Natural killer cell (primary cell): Measurements from ENCODE around the gene DDB1. TPM values are rescaled to one million over a fixed set of nuclear protein-coding genes. Genes with fewer than 3 reads are reported as not detected.

Experiments used
- ATAC-seq, 3 donors: fragments of 150-1000 bp in 2 of 3; fragments of 200-7000 bp in 1 of 3; cut with Tn5 transposase; 1 replicate in 1 of 3; 2 replicates in 2 of 3; pipeline ENCODE4 v1.10.0; 2021; ENCODE audit warnings: mild to moderate bottlenecking in 2 of 3, moderate library complexity in 2 of 3
- DNase-seq, 2 donors: peaks; one replicate each; pipeline versions ENCODE4 v3.0.0 to v3.0.0-alpha.2; 2013 to 2021; ENCODE audit warnings: mixed read lengths in 1 of 2
- H3K27ac ChIP-seq: one replicate; pipeline ENCODE4 v1.5.1; 2013; ENCODE audit warnings: mild to moderate bottlenecking, low read length
- H3K27me3 ChIP-seq: one replicate; pipeline ENCODE4 v1.6.1; 2013; ENCODE audit warnings: low read length; ENCODE audit not compliant: control insufficient read depth, insufficient read depth
- H3K36me3 ChIP-seq: one replicate; pipeline ENCODE4 v1.6.1; 2013; ENCODE audit warnings: low read length; ENCODE audit not compliant: control insufficient read depth, insufficient read depth
- H3K4me1 ChIP-seq: one replicate; pipeline ENCODE4 v1.6.1; 2013; ENCODE audit warnings: low read length; ENCODE audit not compliant: control insufficient read depth, insufficient read depth
- H3K4me3 ChIP-seq: one replicate; pipeline ENCODE4 v1.5.1; 2013; ENCODE audit warnings: low read length
- H3K9me3 ChIP-seq: one replicate; pipeline ENCODE4 v1.6.1; 2013; ENCODE audit warnings: low read length; ENCODE audit not compliant: control insufficient read depth, insufficient read depth
- H3K27ac Mint-ChIP-seq, 2 donors: one replicate each; pipeline ENCODE4 v1.8.0; 2022; ENCODE audit warnings: mild to moderate bottlenecking in 2 of 2, mixed read lengths in 2 of 2, moderate library complexity in 1 of 2
- H3K27me3 Mint-ChIP-seq, 2 donors: one replicate each; pipeline ENCODE4 v1.8.0; 2022; ENCODE audit warnings: low read depth in 2 of 2, mixed read lengths in 2 of 2
- H3K36me3 Mint-ChIP-seq: one replicate; pipeline ENCODE4 v1.8.0; 2022; ENCODE audit warnings: mixed read lengths
- H3K4me1 Mint-ChIP-seq, 2 donors: one replicate each; pipeline ENCODE4 v1.8.0; 2022; ENCODE audit warnings: mixed read lengths in 2 of 2
- H3K4me3 Mint-ChIP-seq: one replicate; pipeline ENCODE4 v1.8.0; 2022; ENCODE audit warnings: mild to moderate bottlenecking, moderate library complexity, mixed read lengths
- H3K9me3 Mint-ChIP-seq, 2 donors: one replicate each; pipeline ENCODE4 v1.8.0; 2022; ENCODE audit warnings: mixed read lengths in 2 of 2
- WGBS: methylation state at CpG from one replicate; pipeline ENCODE4 v1.1.7; 2013; ENCODE audit warnings: missing lambda C conversion rate; ENCODE audit not compliant: insufficient coverage; 5-methylcytosine and 5-hydroxymethylcytosine counted together
- intact Hi-C: fragments of 100-400 bp; cut with micrococcal nuclease; formaldehyde crosslinking; loops from one replicate; pipeline ENCODE4 v1.14.2; 2022
- total RNA-seq, 4 donors: library from RNA; stranded (reverse); fragments of 120-200 nt in 1 of 4; gene quantifications; one replicate each; pipeline versions ENCODE4 v1.2.3 to v1.2.4, GENCODE V29; 2013 to 2022
- TF ChIP-seq, protein P1 (sequence below): fragments of 200-600 bp; IDR thresholded peaks from one replicate; pipeline ENCODE4 v1.8.0; 2022; ENCODE audit warnings: antibody characterized with exemption

Gene DDB1
- total RNA-seq, 3 donors from 2014 or later (not counting 1 experiment from before 2014, with no cell fraction given), result 170 to 233 (median 229) TPM

DNA sequence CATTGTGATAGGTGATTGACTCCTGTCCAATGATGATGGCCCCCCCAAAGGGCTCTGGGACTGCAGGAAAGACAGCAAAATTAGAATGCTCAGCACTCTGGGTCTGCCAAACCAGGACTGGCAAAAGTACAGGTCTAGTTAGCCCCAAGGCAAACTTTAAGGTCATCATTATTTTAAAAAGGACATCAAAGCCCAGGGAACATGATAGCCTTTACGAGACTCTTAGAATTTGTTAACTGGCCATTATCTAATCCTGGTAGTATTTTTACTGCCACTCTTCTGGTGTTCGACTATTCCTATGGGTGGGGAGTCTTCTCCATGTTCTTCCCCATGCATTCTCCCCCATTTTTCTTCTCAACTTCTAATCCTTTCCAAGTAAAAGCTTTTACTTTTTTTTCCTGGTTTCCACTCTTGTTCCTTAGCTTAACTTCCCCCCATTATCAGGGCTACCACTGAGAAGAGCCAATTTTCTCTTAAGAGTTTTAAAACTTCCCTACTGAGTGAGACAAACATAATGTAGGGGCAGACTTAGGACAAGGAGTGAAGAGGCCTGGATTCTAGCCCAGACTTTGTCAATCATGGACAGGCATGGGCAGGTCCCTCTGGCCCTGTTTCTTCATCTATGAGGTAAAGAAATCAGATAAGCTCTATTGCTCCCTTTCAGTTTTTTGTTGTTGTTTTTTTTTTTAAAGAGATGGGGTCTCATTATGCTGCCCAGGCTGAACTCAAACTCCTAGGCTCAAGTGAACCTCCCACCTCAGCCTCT, 7.1 kb downstream of the DDB1 start:
- H3K27me3 Mint-ChIP-seq, result no peaks in the 10 kb centered on the region
- no peak overlapping the region for H3K27ac ChIP-seq
- H3K9me3 ChIP-seq, result no peaks in the 10 kb centered on the region
- no peaks in the 10 kb centered on the region for H3K9me3 Mint-ChIP-seq
- H3K4me1 ChIP-seq, result no peaks in the 10 kb centered on the region
- intact Hi-C loops, result no loop called here
- no peaks in the 10 kb centered on the region for H3K27me3 ChIP-seq
- H3K36me3 Mint-ChIP-seq, result peaks cover 45% of the 10 kb centered on the region
- no peak overlapping the region for H3K4me3 Mint-ChIP-seq
- H3K36me3 ChIP-seq, result peaks cover 84% of the 10 kb centered on the region
- peak overlapping the region in 1 of 2 donors; percentile 32 for H3K27ac Mint-ChIP-seq
- WGBS, result 100% methylated on average over 1 of the region's 2 CpGs
- DNase-seq, result no peak
- ATAC-seq, result no peak
- TF ChIP-seq, protein P1, sequence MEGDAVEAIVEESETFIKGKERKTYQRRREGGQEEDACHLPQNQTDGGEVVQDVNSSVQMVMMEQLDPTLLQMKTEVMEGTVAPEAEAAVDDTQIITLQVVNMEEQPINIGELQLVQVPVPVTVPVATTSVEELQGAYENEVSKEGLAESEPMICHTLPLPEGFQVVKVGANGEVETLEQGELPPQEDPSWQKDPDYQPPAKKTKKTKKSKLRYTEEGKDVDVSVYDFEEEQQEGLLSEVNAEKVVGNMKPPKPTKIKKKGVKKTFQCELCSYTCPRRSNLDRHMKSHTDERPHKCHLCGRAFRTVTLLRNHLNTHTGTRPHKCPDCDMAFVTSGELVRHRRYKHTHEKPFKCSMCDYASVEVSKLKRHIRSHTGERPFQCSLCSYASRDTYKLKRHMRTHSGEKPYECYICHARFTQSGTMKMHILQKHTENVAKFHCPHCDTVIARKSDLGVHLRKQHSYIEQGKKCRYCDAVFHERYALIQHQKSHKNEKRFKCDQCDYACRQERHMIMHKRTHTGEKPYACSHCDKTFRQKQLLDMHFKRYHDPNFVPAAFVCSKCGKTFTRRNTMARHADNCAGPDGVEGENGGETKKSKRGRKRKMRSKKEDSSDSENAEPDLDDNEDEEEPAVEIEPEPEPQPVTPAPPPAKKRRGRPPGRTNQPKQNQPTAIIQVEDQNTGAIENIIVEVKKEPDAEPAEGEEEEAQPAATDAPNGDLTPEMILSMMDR, result no peak
- H3K4me1 Mint-ChIP-seq, result peaks cover 15 to 16% of the 10 kb centered on the region in 2 donors
- H3K4me3 ChIP-seq, result no peak overlapping the region

DNA sequence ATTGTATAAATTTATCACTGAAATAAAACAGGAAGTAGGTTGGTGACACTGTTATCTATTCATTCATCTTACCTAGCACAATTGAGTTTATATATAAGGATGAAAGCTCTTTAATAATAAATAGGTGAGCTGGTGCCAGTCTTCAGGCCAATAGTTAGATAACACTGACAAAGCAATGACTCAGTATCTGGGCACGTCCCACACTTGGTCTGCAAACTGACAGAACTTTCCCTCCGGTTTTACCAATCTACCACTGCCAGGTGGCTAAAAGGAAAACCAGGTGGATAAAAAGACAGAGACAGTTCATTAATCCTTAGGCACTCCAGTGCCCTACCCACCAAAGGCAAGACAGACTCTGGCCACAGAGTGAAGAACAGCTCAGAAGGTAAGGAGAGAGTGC, 17.6 kb downstream of the DDB1 start:
- intact Hi-C loops, result no loop called here
- Mint-ChIP-seq H3K4me3 (no peak overlapping the region), H3K27ac (no peak overlapping the region), H3K27me3 (no peaks in the 10 kb centered on the region), H3K4me1 (no peaks in the 10 kb centered on the region), H3K36me3 (peaks cover 17% of the 10 kb centered on the region), H3K9me3 (no peaks in the 10 kb centered on the region)
- Histone ChIP-seq H3K4me1 (no peaks in the 10 kb centered on the region), H3K27me3 (no peaks in the 10 kb centered on the region), H3K9me3 (no peaks in the 10 kb centered on the region), H3K27ac (no peak overlapping the region), H3K4me3 (no peak overlapping the region), H3K36me3 (peaks cover 85% of the 10 kb centered on the region)
- ATAC-seq, result no peak
- no peak for DNase-seq
- 96% methylated on average over 2 of the region's 2 CpGs for WGBS
- TF ChIP-seq, protein P1, result no peak

DNA sequence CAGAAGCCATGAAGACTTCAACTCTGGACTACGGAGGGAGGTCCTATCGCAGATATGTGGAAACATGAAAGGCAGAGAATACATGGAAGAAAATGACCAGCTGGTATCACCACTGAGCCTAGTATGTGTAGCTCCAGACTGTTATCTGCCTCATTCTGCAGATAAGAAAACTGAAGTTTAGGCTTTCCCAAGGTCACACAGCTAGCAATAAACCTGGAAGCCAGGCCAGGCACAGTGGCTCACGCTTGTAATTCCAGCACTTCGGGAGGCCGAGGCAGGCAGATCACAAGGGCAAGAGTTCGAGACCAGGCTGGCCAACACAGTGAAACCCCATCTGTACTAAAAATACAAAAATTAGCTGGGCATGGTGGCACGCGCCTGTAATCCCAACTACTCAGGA, 22.2 kb downstream of the DDB1 start:
- no peaks in the 10 kb centered on the region for H3K4me1 ChIP-seq
- H3K27ac Mint-ChIP-seq, result no peak overlapping the region
- ATAC-seq (no peak), DNase-seq (no peak)
- H3K27ac ChIP-seq, result no peak overlapping the region
- TF ChIP-seq, protein P1, result no peak
- peaks cover 92% of the 10 kb centered on the region for H3K36me3 ChIP-seq
- over 99% methylated on average over 8 of the region's 8 CpGs for WGBS
- H3K9me3 ChIP-seq, result no peaks in the 10 kb centered on the region
- H3K27me3 Mint-ChIP-seq, result no peaks in the 10 kb centered on the region
- H3K27me3 ChIP-seq, result no peaks in the 10 kb centered on the region
- H3K9me3 Mint-ChIP-seq, result no peaks in the 10 kb centered on the region
- intact Hi-C loops, result no loop called here
- no peak overlapping the region for H3K4me3 ChIP-seq
- peaks cover 12% of the 10 kb centered on the region for H3K36me3 Mint-ChIP-seq
- no peak overlapping the region for H3K4me3 Mint-ChIP-seq
- H3K4me1 Mint-ChIP-seq, result no peaks in the 10 kb centered on the region

DNA sequence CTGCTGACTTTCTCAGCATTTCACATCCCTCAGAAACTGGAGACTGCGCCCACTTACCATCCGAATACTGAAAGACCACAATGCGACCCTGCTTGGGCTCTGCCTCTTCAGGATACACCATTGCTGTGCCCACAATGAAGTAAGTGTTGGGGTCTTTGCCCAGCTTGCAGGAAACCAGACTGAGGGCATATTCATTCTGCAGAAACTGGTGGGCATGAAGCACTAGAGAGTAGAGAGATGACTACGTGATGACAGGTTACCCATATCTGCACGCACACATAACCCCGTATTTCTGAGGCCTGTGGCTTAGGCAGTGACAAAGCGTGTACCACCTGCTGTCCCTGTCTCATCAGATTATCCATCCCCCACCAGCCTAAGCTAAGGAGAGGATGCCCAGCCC, 23.2 kb downstream of the DDB1 start:
- intact Hi-C loops, result no loop called here
- DNase-seq, result no peak
- no peak overlapping the region for H3K4me3 Mint-ChIP-seq

More for the DNA sequence above, 23.2 kb downstream of the DDB1 start:
- Histone ChIP-seq H3K4me1 (no peaks in the 10 kb centered on the region), H3K9me3 (no peaks in the 10 kb centered on the region), H3K27me3 (no peaks in the 10 kb centered on the region), H3K36me3 (peaks cover 89% of the 10 kb centered on the region), H3K27ac (no peak overlapping the region), H3K4me3 (no peak overlapping the region)
- no peaks in the 10 kb centered on the region for H3K4me1 Mint-ChIP-seq
- TF ChIP-seq, protein P1, result no peak
- no peaks in the 10 kb centered on the region for H3K9me3 Mint-ChIP-seq
- no peak overlapping the region for H3K27ac Mint-ChIP-seq
- no peaks in the 10 kb centered on the region for H3K27me3 Mint-ChIP-seq
- 96% methylated on average over 7 of the region's 7 CpGs for WGBS
- ATAC-seq, result no peak
- H3K36me3 Mint-ChIP-seq, result peaks cover 12% of the 10 kb centered on the region
